ENCODE results near the gene CTSL. TPM values are rescaled to one million over a fixed set of nuclear protein-coding genes. Genes with fewer than 3 reads are reported as not detected.
A peak's percentile ranks its signal among the peaks of the same experiment; 100 is the strongest.

Gene CTSL
- total RNA-seq, result 40.4 TPM

DNA sequence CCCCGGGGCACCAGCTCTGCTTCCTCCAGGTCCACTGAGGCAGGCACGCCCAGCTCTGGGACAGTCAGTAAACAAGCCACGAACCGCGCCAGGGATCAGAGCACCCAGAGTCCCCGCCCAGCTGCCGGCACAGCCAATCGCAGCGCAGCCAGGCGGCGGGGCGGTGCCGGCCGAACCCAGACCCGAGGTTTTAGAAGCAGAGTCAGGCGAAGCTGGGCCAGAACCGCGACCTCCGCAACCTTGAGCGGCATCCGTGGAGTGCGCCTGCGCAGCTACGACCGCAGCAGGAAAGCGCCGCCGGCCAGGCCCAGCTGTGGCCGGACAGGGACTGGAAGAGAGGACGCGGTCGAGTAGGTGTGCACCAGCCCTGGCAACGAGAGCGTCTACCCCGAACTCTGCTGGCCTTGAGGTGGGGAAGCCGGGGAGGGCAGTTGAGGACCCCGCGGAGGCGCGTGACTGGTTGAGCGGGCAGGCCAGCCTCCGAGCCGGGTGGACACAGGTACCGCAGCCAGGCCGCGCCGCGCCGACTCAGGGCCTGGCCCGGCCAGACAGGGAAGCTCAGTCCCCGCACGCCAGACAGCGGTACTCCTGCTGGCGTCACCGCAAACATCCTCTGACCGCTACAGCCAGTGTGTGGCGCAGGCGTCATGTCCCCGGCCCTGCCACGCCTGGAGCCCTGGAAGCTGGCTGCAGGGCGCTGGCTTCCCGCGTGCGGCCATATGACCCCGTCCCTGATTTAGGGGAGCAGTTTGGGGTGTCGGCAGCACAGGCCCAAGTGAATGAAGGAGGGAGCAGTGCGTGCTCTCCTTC is at the start of gene CTSL:
Gene CTSL, plus strand, starts transcription at position 220 of the 810 bp plus-strand sequence. CDS start 1,485 bp downstream, outside the sequence.
- DNase-seq, result peak; percentile 93

DNA sequence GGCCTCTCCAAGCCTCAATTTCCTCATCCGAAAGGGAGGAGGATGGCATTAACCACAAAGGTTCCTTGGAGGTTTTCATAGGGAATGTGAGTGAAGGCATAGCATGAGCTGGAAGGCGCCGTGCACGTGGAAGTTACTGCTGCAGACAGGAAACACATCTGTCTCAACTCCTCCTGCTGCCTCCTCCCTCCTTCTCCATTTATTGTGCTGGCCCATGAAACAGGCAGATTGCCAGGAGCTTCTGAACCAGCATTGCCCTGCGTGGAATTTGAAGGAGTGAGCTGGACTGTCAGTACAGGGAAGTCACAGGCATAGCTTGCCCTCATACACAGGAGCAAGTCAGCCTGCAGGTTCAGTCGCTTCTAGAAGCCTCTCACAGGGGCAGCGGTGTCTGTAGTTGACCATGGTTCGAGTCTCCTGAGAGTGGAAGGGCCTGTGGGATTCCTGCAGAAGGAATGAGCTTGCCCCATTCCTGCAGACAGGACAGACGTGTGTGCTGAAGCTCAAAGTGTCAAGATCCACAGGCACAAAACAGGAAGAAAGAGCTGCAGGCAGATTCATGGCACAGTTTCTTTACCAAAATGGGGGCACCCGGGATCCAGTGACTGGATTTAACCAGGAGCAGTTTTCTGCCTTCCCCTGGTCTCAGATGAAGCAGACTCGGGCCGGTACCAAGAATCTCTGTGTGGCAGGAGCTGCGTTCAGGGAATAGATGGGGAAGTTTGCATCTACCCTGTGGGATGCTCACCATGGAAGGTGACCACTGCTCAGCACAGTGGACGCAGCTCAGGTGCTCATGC is 48.7 kb upstream of the CTSL start:
- no peak for DNase-seq

DNA sequence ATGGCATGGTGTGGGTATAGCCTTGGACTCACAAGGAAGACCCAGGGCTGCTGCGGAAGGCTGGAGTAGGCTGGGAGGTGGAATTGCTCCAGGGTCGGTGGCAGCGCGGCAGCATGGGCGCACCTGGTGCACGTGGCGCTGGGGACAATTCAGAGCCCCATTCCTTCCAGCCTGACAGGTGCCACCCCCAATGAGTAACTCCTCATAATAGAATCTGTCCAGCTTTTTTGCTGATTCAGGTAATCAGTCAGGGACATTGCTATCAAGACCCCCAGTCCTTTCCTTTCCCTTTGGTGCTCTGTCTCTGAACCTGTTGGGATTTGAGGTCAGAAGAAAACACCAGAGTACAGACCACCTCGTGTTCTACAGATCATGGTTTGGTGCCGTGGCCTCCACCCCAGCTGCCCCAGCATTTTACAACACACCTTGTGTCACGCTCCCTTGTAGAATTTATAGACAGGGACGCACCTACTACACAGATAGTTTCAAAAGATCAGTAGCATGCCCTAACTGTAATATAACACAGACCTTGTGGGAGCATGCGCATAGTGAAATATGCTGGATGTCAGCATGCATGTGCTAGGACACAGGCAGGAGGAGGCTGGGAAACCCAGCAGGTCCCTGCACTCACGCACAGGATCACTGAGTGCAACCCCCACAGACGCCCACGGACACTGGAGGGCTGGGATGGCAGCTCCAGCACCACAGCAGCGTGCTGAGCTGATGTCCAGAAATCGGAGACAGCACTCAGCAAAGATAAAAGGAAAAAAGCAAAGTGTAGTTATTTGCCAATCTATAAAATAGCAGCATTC is 47.9 kb upstream of the CTSL start:
- no peak for DNase-seq

DNA sequence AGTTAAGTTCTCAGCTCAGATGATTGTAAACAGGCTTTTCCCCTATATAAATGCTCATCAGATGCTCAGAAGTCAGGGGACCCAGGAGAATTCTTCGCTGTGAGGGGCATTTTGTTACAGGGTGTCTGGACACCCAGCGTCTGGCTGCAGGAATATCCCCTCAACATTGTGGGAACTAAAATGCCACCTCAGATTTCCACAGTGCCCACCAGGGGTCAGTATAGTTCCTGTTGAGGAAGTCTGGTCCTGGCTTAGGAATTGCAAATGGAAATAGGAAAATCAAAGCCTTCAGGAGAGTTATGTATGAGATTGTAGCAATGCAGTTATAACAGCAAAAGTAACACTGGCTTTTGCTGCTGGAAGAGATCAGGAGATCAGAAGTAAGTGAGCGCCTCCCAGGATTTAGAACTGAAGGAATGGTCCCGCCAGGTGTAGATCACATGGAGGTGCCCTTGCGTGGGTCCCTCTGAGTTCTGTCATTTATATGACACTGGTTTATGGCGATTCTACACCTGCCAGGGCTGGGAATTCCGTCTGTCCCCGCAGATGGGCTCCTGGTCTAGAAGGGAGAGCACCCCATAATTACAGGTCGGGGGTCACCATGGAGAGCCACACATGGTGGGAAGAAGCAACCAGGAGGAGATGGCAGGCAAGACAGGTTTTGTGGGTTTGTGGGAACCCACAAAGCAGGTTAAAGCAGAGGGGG is 47.1 kb upstream of the CTSL start:
- peak; percentile 22 for DNase-seq

DNA sequence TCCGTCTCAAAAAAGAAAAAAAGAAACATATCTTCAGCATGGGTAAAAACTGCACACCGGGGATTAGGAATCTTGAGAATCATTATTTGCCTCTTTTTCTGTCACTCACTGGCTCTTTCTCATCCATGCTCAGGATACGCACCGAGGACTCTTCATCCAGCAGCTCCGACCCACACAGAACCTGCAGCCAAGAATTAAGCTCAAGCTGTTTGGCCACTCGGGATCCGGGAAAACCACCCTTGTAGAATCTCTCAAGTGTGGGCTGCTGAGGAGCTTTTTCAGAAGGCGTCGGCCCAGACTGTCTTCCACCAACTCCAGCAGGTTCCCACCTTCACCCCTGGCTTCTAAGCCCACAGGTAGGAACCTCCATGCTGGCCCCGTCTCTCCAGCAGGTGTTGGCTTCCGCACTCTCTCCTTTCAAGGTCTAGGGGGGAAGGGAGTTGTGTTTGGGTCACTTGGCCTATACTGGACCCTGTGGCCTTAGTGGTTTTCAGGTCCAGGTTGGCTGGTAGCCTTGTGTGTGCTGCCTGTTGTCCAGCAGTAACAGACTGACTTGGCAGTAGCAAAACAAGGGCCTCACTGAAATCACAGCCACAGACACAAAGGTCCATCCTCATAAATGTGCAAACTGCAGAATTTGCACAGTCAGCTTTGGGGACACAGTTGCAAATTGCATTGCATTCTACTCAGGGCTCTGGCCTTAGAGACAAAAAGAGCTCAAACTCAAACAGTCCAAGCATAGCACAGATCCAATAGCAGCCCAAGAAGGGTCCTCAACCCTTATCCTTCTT is 44.5 kb upstream of the CTSL start:
- DNase-seq, result no peak

DNA sequence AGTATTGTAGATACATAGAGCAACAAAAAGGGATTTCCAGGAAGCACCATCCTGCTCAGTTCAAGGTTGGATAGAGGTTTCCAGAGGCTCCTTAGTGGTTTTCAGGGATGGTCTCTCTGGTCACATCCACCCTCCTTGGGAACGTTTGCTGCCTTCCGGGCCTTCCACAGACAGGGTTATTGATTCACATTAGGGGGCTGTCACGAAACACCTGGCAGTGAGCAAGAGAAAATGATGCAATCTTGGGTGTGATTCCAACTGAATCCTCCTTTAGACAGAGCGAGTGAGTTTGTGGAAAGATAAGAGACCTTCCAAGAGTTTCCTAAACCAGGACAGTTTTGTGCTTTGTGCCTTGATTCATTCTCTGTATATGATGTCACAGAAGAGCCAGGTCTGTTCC is 43.8 kb upstream of the CTSL start:
- DNase-seq, result no peak

DNA sequence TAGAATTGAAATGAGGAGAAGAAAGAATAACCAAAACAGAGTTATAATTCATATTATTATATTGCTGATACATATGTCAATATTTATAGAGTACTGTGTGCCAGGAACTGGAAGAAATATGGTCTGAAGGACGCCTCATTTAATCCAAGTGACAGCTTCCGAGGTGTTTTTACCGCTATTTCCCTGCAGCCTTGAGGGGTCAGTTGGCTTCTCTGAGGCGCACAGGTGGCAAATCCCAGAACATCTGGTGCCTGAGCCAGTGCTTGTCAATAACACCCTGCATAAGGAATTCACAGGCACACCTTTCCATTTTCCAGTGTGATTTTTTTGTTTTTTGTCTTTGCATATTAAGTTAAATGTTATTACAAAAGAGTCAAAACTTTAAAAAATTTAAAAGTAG is 43.3 kb upstream of the CTSL start:
- no peak for DNase-seq

DNA sequence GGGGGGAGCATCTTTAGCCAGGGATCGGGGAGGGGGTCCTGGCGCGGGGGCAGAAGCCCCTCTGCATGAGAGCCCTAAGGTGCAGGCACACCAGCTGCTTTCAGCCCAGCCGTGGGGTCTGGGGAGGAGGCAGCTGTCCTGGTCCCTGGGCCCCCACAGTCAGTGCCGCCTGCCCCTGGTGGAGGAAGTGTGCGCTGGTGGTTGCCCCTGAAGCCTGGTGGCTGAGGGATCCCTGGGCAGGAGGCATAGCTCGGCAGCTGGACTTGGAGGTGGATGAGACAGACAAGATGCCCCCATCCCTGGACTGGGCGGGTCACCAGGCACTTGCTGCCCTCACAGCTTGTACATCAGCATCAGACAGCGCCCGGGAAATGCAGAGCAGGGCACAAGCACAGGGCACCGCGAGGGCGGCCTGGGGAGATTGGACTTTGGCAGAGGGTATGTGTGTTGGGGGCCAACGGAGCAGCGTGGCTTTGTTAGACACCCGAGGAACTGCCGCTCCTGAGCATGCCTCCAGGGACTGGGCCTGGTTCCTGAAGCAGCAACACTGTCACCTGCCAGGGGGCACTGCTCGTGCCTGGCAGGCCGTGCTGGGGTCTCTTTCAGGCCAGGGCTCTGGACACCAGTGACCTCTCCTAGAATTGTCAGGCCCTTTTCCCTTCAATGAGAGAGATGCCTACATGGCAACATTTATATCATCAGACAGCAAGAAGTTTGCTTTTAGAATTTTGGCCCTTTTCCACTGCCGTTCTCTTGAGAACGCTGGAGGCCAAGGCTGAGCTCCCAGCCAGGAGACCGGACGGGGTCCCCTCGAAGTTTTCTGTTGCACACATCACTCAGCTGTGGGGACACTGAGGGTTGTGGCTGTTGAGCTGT is 41.9 kb upstream of the CTSL start:
- DNase-seq, result no peak

DNA sequence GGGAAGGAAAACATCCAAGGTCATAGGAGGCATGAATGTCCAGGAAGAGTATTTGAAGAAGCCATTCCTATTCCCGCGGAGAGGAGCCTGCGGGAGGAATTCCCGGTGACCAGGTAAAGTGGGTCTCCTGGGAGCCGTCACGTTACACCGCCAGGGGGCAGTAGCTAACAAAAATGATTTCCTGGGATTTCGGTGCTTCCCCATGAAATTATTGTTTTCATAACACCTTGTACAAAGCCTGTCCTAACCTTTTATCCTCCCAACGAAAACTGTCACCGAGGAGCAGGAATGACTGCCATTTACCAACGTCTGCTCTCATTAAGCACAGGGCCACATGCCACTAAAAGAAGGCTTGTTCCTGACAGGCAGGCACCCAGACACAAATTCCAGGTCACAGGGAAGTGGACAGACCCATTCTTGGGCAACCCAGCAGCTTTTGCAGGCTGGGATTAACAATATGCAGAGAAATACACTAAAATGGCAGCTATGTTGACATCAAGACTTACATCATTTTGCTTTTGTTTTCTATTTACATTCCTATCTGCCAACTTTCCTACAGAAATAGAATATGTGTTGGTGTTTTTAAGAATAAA is 41.2 kb upstream of the CTSL start:
- DNase-seq, result no peak

DNA sequence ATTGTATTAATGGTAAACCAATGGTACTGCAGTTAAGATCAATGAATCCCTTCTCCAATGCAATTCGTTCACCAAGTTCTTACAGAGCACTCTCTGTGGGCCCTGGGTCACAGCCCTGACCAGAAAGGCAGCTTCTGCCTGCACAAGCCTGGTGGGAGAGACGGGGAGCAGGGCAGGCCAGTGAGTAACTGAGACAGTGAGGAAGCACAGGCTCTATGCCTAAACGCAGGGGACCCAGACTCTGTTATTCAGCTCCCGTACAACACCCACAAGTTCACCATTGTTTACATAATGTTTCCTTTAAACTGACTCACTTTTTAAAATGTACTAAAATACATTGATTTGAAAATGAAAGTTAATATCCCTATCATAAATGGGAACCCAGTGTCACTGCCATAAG is 40.5 kb upstream of the CTSL start:
- DNase-seq, result no peak

DNA sequence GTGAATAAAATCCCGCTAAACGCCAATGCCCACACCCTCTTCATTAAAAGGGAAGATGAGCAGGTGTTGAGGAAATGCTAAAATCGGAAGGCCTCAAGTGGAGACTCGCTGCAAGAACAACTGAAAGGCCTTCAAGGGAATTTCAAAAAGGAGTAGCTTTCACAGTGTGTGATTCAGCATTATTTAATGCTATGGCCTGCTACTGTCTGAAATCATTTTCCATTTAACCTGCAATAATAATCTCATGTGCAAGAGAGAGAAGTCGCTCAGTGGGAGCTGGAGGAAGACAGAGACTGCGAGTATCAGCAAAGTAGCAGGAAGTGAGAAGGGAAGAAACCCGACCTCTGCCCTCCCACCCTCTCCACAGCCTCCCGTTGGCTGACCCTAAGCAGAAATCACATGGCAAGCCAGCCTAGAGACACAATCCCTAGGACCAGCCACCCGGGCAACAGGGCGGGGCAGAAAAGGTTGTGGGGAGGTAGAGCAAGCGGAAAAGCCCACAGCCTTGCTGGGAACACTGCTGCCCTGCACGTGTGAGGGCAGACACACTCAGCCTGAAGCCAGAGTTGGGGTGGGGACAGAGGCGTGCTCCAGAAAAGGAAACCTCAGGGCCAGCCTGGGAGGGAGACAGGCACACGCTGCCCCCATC is 39.9 kb upstream of the CTSL start:
- no peak for DNase-seq

DNA sequence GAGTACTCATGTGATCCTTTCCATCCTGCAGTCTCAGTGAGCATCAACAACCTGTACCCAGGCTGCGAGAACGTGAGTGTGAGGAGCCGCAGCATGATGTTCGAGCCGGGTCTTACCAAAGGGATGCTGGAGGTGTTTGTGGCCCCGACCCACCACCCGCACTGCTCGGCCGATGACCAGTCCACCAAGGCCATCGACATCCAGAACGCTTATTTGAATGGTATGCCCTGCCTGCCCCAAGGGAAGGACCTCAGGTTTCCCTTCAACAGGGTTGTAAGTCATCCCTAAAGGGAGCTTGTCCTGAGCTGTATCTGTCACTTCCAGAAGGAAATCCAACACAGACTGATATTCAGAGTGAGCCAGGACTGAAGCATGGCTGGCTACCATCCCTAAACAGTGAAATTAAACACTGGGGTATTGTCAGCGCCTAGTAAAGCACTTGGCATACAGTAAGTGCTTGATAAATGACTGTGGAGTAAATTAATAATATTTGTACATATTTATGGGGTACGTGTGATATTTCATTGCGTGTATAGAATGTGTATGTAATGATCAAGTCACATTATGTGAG is 39.3 kb upstream of the CTSL start:
- no peak for DNase-seq

DNA sequence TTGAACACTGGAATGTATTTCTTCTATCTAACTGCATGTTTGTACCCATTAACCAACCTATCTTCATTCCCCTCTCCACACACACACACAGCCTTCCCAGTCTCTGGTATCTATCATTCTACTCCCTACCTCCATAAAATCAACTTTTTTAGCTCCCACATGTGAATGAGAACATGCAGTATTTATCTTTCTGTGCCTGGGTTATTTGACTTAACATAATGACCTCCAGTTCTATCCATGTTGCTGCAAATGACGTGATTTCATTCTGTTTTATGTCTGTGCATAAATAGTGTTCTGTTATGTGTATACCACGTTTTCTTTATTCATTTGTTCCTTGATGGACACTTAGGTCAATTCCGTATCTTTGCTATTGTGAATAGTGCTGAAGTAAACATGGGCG is 38.7 kb upstream of the CTSL start:
- DNase-seq, result no peak

DNA sequence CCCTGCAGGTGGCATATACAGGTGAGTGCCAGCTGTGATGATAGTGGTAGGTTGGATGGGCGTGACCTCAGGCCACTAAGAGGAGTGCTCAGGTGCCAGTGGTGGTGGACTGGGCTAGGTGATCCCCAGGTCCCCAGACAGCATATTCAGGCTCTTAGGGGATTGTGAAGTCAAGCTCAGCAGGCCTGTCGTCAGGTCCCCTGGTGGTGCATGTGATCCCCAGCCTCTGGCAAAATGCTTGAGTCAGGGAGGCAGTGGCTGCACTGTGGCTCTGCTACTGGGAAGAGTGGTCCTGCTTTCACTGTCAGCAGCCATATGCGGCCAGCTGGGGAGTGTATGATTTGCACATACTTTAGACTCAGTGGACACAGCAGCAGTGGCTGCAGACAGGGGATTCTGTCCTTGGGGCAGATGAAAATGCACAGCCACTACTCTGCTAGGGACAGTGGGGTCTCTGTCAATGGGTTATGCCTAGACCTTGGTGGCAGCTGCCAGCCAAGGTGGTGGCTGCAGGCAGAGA is 31.6 kb upstream of the CTSL start:
- no peak for DNase-seq

DNA sequence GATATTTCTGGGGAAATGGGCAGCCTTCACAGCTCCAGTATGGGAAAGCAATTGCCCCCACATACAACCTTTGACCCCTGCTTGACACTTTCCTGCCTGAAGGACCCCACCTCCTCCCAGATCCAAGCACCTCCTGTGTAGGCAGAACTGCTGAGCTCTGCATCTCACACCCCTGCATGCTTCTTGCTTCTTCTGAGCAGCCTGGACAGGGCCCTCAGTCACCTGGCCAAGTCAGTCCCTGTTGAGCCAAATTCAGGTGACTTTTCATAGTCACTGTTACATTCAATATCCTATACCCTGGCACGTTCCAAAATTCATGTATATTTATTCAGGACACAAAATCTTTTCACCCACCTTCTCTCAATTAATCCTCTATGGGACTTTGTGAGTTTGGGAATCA is 30.4 kb upstream of the CTSL start:
- DNase-seq, result no peak

DNA sequence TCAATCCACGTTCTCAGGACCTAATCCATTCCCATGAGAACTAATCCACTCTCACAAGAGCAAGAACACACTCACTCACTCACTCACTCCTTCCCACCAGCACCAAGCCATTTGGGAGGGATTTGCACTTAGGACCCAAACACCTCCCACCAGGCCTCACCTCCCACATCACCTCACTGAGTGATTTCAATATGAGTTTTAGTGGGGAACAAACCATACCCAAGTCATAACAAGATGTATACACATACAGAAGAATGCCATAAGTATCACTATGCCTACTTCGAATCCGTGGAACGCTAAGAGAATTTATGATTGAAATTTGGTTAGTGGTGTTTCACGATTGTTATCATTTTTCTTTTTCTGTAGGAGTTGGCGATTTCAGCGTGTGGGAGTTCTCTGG is 29.3 kb upstream of the CTSL start:
- no peak for DNase-seq

DNA sequence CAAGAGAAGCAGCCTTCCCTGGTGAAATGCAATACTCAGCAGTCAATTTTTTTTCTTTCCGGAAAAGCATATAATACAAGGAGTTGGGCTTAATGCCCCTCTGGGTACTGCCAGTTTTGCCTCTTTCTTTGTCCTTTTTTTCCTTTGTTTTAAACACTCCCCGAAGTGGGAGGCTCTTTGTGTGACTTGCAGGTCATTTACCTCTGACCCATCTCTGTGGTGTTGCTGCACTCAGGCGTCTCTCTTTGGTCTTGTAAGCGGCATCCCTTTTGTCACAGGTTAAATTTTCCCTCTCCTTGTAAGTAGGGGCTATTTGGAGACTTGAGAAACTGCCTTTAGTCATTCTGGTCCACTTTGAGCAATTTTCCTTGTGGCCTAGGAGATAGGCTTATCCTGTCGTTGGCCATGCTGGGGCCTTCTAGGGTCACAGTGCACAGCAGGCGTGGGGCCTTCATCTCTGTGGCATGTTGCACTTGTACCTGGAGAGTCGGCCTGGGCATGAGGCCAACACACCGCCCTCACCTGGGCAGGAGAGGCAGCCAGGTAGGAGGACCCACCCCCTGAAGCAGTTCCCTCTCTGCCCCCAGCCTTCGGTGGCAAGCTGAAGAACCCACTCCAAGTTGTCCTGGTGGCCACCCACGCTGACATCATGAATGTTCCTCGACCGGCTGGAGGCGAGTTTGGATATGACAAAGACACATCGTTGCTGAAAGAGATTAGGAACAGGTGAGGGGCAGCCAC is 27.7 kb upstream of the CTSL start:
- DNase-seq, result no peak

DNA sequence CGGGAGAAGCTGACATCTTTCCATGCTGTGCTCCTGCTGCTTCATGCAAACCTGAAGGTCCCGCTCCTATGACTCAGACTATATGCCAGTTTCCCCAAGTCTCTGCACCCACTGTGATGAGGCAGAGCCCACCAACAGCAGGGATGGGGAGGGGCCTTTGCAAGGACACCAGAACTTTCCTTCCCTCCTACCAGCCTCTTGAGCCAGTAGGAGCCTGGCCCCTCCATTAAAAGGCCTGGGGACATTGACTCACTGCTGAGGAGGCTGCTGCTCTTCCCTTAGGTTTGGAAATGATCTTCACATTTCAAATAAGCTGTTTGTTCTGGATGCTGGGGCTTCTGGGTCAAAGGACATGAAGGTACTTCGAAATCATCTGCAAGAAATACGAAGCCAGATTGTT is 26.1 kb upstream of the CTSL start:
- DNase-seq, result no peak

Data from occipital lobe (tissue), 2 donors.